ENCODE measurements around the gene BNC2.

DNA sequence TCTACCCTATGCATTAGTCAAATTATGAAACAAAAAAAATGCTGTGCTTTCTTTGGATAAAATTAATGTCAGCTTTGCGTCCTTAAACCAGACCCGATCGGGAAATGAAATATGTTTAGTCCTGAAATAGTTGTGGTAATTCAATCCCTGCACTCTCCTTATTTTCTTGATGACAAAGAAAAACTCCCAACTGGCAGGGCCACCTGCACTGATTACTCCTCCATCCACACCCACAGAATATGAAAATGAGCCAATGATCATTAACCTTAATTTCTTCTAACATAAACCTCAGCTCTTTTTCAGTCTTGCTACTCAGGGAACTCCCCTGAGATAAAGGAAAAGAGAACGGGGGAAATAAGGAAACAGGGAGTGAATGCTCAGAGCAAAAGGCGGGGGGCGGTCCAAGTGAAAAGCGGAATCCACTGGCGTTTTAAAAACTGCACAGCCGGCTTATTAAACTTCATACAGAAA lies 245.3 kb downstream of the BNC2 start:
- TF ChIP-seq GATA2 (IDR thresholded peaks at IDR 0.05; ENCODE audit: low read depth, low read length) (no peak), GATA3 (IDR thresholded peaks at IDR 0.05; ENCODE audit: low read depth, low read length) (no peak)
